GM12878 (cell line): ENCODE results near the gene TES. TPM values are rescaled to one million over a fixed set of nuclear protein-coding genes. Genes with fewer than 3 reads are reported as not detected.

Experiments used
- ATAC-seq: fragments of 200-7000 bp; cut with Tn5 transposase; 3 replicates; pipeline ENCODE4 v1.9.1; 2020; ENCODE audit warnings: mild to moderate bottlenecking, moderate library complexity
- BruUV-seq: library from RNA; stranded (reverse); fragments of 400-500 nt; replicated peaks from 2 replicates; lab custom pipeline; 2021; lab: Mats Ljungman, UMichigan
- CTCF ChIA-PET: fragments of 300-600 bp; sonication (Branson Sonifier 250); formaldehyde crosslinking; extraction: SDS; loops from one replicate; lab custom pipeline; 2021; ENCODE audit warnings: inconsistent platforms; lab: Yijun Ruan, JAX
- POLR2A ChIA-PET: fragments of 350-600 bp; formaldehyde crosslinking; extraction: SDS; loops from one replicate; lab custom pipeline; 2021; ENCODE audit warnings: inconsistent platforms; lab: Charles Lee
- RAD21 ChIA-PET: fragments of 300-600 bp; sonication (Branson Sonifier 250); formaldehyde crosslinking; loops from one replicate; lab custom pipeline; 2023; ENCODE audit warnings: antibody characterized with exemption; ENCODE audit not compliant: unreplicated experiment; lab: Charles Lee
- SMC1A ChIA-PET: fragments of 300-600 bp; sonication (Branson Sonifier 250); formaldehyde crosslinking; loops from one replicate; lab custom pipeline; 2023; ENCODE audit not compliant: unreplicated experiment, uncharacterized antibody; lab: Charles Lee
- DNase-seq: peaks from one replicate; pipeline ENCODE4 v3.0.0-alpha.2; 2011; ENCODE audit warnings: low read depth, low spot score
- FAIRE-seq: peaks from 3 replicates; lab custom pipeline; 2011; peaks lifted over from hg19 to GRCh38; lab: Jason Lieb, UNC
- H2AFZ ChIP-seq: 2 replicates; pipeline ENCODE4 v1.6.0; 2011; ENCODE audit warnings: low read depth, low read length, control low read depth; ENCODE audit not compliant: control insufficient read depth
- H3K27ac ChIP-seq: 2 replicates; pipeline ENCODE4 v1.5.1; 2011; ENCODE audit warnings: control low read depth; ENCODE audit not compliant: control insufficient read depth, insufficient read depth
- H3K27me3 ChIP-seq, 2 experiments: replicated peaks in 1 of 2; 2 replicates each; pipeline versions ENCODE4 v1.6.0 to v1.6.1; 2011; ENCODE audit warnings: low read length in 1 of 2; ENCODE audit not compliant: control insufficient read depth in 2 of 2, insufficient read depth in 2 of 2
- H3K36me3 ChIP-seq, 2 experiments: 2 replicates each; pipeline ENCODE4 v1.5.1; 2011; ENCODE audit warnings: low read length in 1 of 2; ENCODE audit not compliant: control insufficient read depth in 2 of 2, insufficient read depth in 2 of 2
- H3K4me1 ChIP-seq: 2 replicates; pipeline ENCODE4 v1.6.1; 2011; ENCODE audit warnings: mild to moderate bottlenecking, low read length, moderate library complexity, mixed read lengths; ENCODE audit not compliant: control insufficient read depth, insufficient read depth
- H3K4me2 ChIP-seq: 2 replicates; pipeline ENCODE4 v1.6.0; 2011; ENCODE audit warnings: control low read depth; ENCODE audit not compliant: control insufficient read depth, insufficient read depth
- H3K4me3 ChIP-seq: fragments of 200-600 bp; sonication (generic); 2 replicates; pipeline ENCODE4 v1.5.1; 2016
- H3K79me2 ChIP-seq: 2 replicates; pipeline ENCODE4 v1.6.0; 2011; ENCODE audit warnings: low read length; ENCODE audit not compliant: control insufficient read depth, insufficient read depth
- H3K9ac ChIP-seq: 2 replicates; pipeline ENCODE4 v1.8.0; 2011; ENCODE audit warnings: low read length, control low read depth, mixed read lengths; ENCODE audit not compliant: control insufficient read depth, insufficient read depth
- H3K9me3 ChIP-seq: replicated peaks from 3 replicates; pipeline ENCODE4 v1.5.1; 2011; ENCODE audit warnings: mild to moderate bottlenecking, low read length; ENCODE audit not compliant: control insufficient read depth, insufficient read depth
- H4K20me1 ChIP-seq: 2 replicates; pipeline ENCODE4 v1.6.0; 2011; ENCODE audit not compliant: control insufficient read depth, insufficient read depth
- ATF7 ChIP-seq: fragments of 450-650 bp; IDR thresholded peaks from 2 replicates; pipeline ENCODE4 v1.6.1; 2016; ENCODE audit warnings: low read depth, mild to moderate bottlenecking
- BMI1 ChIP-seq: fragments of 450-650 bp; IDR thresholded peaks from 2 replicates; pipeline ENCODE4 v1.6.1; 2016; ENCODE audit warnings: mild to moderate bottlenecking, moderate library complexity, borderline replicate concordance
- CHD1 ChIP-seq: IDR thresholded peaks from 2 replicates; pipeline ENCODE4 v1.6.1; 2012; ENCODE audit warnings: low read depth, low read length, improper control_type of control experiment
- GATAD2B ChIP-seq: fragments of 450-650 bp; conservative IDR thresholded peaks from 2 replicates; pipeline ENCODE4 v1.6.1; 2017; ENCODE audit warnings: low read depth, mild to moderate bottlenecking, moderate library complexity
- MEF2A ChIP-seq: IDR thresholded peaks from 2 replicates; pipeline ENCODE4 v1.6.1; 2011; ENCODE audit warnings: low read depth, mild to moderate bottlenecking, low read length, moderate library complexity; ENCODE audit not compliant: insufficient read depth
- MLLT1 ChIP-seq: fragments of 450-650 bp; IDR thresholded peaks from 2 replicates; pipeline ENCODE4 v1.6.1; 2016; ENCODE audit warnings: mild to moderate bottlenecking
- NFIC ChIP-seq: IDR thresholded peaks from 2 replicates; pipeline ENCODE4 v1.6.1; 2012; ENCODE audit warnings: low read depth, mild to moderate bottlenecking, inconsistent platforms, low read length, moderate library complexity
- SREBF1 ChIP-seq: IDR thresholded peaks from 2 replicates; pipeline ENCODE4 v1.6.1; 2012; ENCODE audit warnings: mild to moderate bottlenecking, low read length
- TARDBP ChIP-seq: IDR thresholded peaks from 2 replicates; pipeline ENCODE4 v1.6.1; 2016; ENCODE audit warnings: borderline replicate concordance
- WGBS: methylation state at CpG from one replicate; pipeline ENCODE4 v1.1.6; 2016; ENCODE audit warnings: low lambda C conversion rate; ENCODE audit not compliant: insufficient replicate concordance, insufficient coverage; ENCODE audit errors: missing lambda C conversion rate; 5-methylcytosine and 5-hydroxymethylcytosine counted together
- in situ Hi-C: fragments of 300-500 bp; cut with MboI; formaldehyde crosslinking; loops from 9 replicates; pipeline ENCODE4 v1.14.3; 2018; ENCODE audit warnings: mixed read lengths
- intact Hi-C: fragments of 100-400 bp; cut with micrococcal nuclease; formaldehyde crosslinking; loops from one replicate; pipeline ENCODE4 v1.14.2; 2022; ENCODE audit not compliant: unreplicated experiment
- polyA plus RNA-seq, 11 experiments: library from polyadenylated mRNA; depleted of rRNA in 4 of 11; unstranded in 6 of 11; stranded (reverse) in 5 of 11; fragments of >200 nt; fragmentation: Nextera tagmentation in 4 of 11; fragmentation: Illumina TruSeq in 1 of 11; extraction: Ambion mirVana in 4 of 11; extraction: Trizol in 1 of 11; gene quantifications; 1 replicate in 1 of 11; 2 replicates in 10 of 11; pipeline versions ENCODE4 v1.2.1 to v1.2.3, GENCODE V29; 2011 to 2016; ENCODE audit warnings: inconsistent platforms in 2 of 11, missing spikeins in 2 of 11, low read depth in 1 of 11
- total RNA-seq, 4 experiments: library from RNA; depleted of rRNA in 3 of 4; stranded (reverse); fragments of >200 nt in 3 of 4; fragmentation: Illumina TruSeq in 1 of 4; extraction: Trizol in 1 of 4; gene quantifications; 2 replicates each; pipeline versions ENCODE4 v1.2.1 to v1.2.3, GENCODE V29; 2013 to 2021

The TES gene
- total and polyA plus RNA-seq, 10 of the 15 experiments (the other 5 are each of a cell fraction or from before 2014, with no cell fraction given), result 31.2 to 77.5 (median 59.2) TPM

GRCh38 chr7:116273918-116274301 is 63.6 kb downstream of the TES start:
- no peaks in the 10 kb centered on the region for H3K27me3 ChIP-seq
- no peak for TF ChIP-seq GATAD2B
- no peak for TF ChIP-seq MLLT1
- no peak for TF ChIP-seq TARDBP
- TF ChIP-seq BMI1, result no peak
- no peak for TF ChIP-seq ATF7
- H3K9me3 ChIP-seq, result no peaks in the 10 kb centered on the region
- H4K20me1 ChIP-seq, result no peaks in the 10 kb centered on the region
- SMC1A ChIA-PET, result no interaction called here
- H3K36me3 ChIP-seq, result no peaks in the 10 kb centered on the region
- POLR2A ChIA-PET, result no interaction called here
- intact Hi-C loops, result no loop called here
- H2AFZ ChIP-seq, result no peak overlapping the region
- H3K27ac ChIP-seq, result no peak overlapping the region
- 0% methylated on average over 1 of the region's 1 CpG for WGBS
- no peak overlapping the region for H3K4me3 ChIP-seq
- no peaks in the 10 kb centered on the region for H3K4me1 ChIP-seq
- ATAC-seq (no peak), FAIRE-seq (no peak), DNase-seq (no peak)
- in situ Hi-C loops, result no loop called here
- no peak overlapping the region for H3K4me2 ChIP-seq
- H3K79me2 ChIP-seq, result no peaks in the 10 kb centered on the region
- CTCF ChIA-PET, result interaction anchor here (1.6 to 4.1 kb wide), 2 partner anchors 15 to 318 kb away, joined by 8 to 14 read pairs; no protein-coding TSS in a partner anchor
- no TSS peak for BruUV-seq
- H3K9ac ChIP-seq, result no peak overlapping the region
- RAD21 ChIA-PET, result interaction anchor here (1.1 kb wide), 1 partner anchor 317 kb away, joined by 3 read pairs; no protein-coding TSS in a partner anchor

- ChIA-PET RAD21 (no interaction called here), CTCF (no interaction called here), SMC1A (no interaction called here)
These were observed 66.7 kb downstream of the TES start for GRCh38 chr7:116277070-116277469.

More at GRCh38 chr7:116277070-116277469, 66.7 kb downstream of the TES start:
- H3K27ac ChIP-seq, result no peak overlapping the region
- no peak for DNase-seq
- no peaks in the 10 kb centered on the region for H4K20me1 ChIP-seq
- H3K9me3 ChIP-seq, result no peaks in the 10 kb centered on the region
- no peak overlapping the region for H3K9ac ChIP-seq
- no peak overlapping the region for H3K4me3 ChIP-seq
- no peaks in the 10 kb centered on the region for H3K27me3 ChIP-seq
- H3K4me2 ChIP-seq, result no peak overlapping the region
- no peak for ATAC-seq
- intact Hi-C loops, result no loop called here
- POLR2A ChIA-PET, result no interaction called here
- BruUV-seq, result no TSS peak
- no peaks in the 10 kb centered on the region for H3K79me2 ChIP-seq
- no peak overlapping the region for H2AFZ ChIP-seq
- no peaks in the 10 kb centered on the region for H3K36me3 ChIP-seq
- TF ChIP-seq SREBF1 (no peak), NFIC (no peak), MEF2A (no peak), CHD1 (no peak), GATAD2B (no peak)
- no peak for FAIRE-seq
- no peaks in the 10 kb centered on the region for H3K4me1 ChIP-seq
- in situ Hi-C loops, result no loop called here
